GM12878 (cell line): Measurements from ENCODE around the gene WDFY4. TPM values are rescaled to one million over a fixed set of nuclear protein-coding genes. Genes with fewer than 3 reads are reported as not detected.

Source experiments
- ATAC-seq: fragments of 200-7000 bp; cut with Tn5 transposase; 3 replicates; pipeline ENCODE4 v1.9.1; 2020; ENCODE audit warnings: mild to moderate bottlenecking, moderate library complexity
- BruUV-seq: library from RNA; stranded (reverse); fragments of 400-500 nt; replicated peaks from 2 replicates; lab custom pipeline; 2021; lab: Mats Ljungman, UMichigan
- CTCF ChIA-PET: fragments of 300-600 bp; sonication (Branson Sonifier 250); formaldehyde crosslinking; extraction: SDS; loops from one replicate; lab custom pipeline; 2021; ENCODE audit warnings: inconsistent platforms; lab: Yijun Ruan, JAX
- POLR2A ChIA-PET: fragments of 350-600 bp; formaldehyde crosslinking; extraction: SDS; loops from one replicate; lab custom pipeline; 2021; ENCODE audit warnings: inconsistent platforms; lab: Charles Lee
- RAD21 ChIA-PET: fragments of 300-600 bp; sonication (Branson Sonifier 250); formaldehyde crosslinking; loops from one replicate; lab custom pipeline; 2023; ENCODE audit warnings: antibody characterized with exemption; ENCODE audit not compliant: unreplicated experiment; lab: Charles Lee
- SMC1A ChIA-PET: fragments of 300-600 bp; sonication (Branson Sonifier 250); formaldehyde crosslinking; loops from one replicate; lab custom pipeline; 2023; ENCODE audit not compliant: unreplicated experiment, uncharacterized antibody; lab: Charles Lee
- DNase-seq: peaks from one replicate; pipeline ENCODE4 v3.0.0-alpha.2; 2011; ENCODE audit warnings: low read depth, low spot score
- FAIRE-seq: peaks from 3 replicates; lab custom pipeline; 2011; peaks lifted over from hg19 to GRCh38; lab: Jason Lieb, UNC
- H2AFZ ChIP-seq: 2 replicates; pipeline ENCODE4 v1.6.0; 2011; ENCODE audit warnings: low read depth, low read length, control low read depth; ENCODE audit not compliant: control insufficient read depth
- H3K27ac ChIP-seq: 2 replicates; pipeline ENCODE4 v1.5.1; 2011; ENCODE audit warnings: control low read depth; ENCODE audit not compliant: control insufficient read depth, insufficient read depth
- H3K27me3 ChIP-seq, 2 experiments: replicated peaks in 1 of 2; 2 replicates each; pipeline versions ENCODE4 v1.6.0 to v1.6.1; 2011; ENCODE audit warnings: low read length in 1 of 2; ENCODE audit not compliant: control insufficient read depth in 2 of 2, insufficient read depth in 2 of 2
- H3K36me3 ChIP-seq, 2 experiments: 2 replicates each; pipeline ENCODE4 v1.5.1; 2011; ENCODE audit warnings: low read length in 1 of 2; ENCODE audit not compliant: control insufficient read depth in 2 of 2, insufficient read depth in 2 of 2
- H3K4me1 ChIP-seq: 2 replicates; pipeline ENCODE4 v1.6.1; 2011; ENCODE audit warnings: mild to moderate bottlenecking, low read length, moderate library complexity, mixed read lengths; ENCODE audit not compliant: control insufficient read depth, insufficient read depth
- H3K4me2 ChIP-seq: 2 replicates; pipeline ENCODE4 v1.6.0; 2011; ENCODE audit warnings: control low read depth; ENCODE audit not compliant: control insufficient read depth, insufficient read depth
- H3K4me3 ChIP-seq: fragments of 200-600 bp; sonication (generic); 2 replicates; pipeline ENCODE4 v1.5.1; 2016
- H3K79me2 ChIP-seq: 2 replicates; pipeline ENCODE4 v1.6.0; 2011; ENCODE audit warnings: low read length; ENCODE audit not compliant: control insufficient read depth, insufficient read depth
- H3K9ac ChIP-seq: 2 replicates; pipeline ENCODE4 v1.8.0; 2011; ENCODE audit warnings: low read length, control low read depth, mixed read lengths; ENCODE audit not compliant: control insufficient read depth, insufficient read depth
- H3K9me3 ChIP-seq: replicated peaks from 3 replicates; pipeline ENCODE4 v1.5.1; 2011; ENCODE audit warnings: mild to moderate bottlenecking, low read length; ENCODE audit not compliant: control insufficient read depth, insufficient read depth
- H4K20me1 ChIP-seq: 2 replicates; pipeline ENCODE4 v1.6.0; 2011; ENCODE audit not compliant: control insufficient read depth, insufficient read depth
- CBX3 ChIP-seq: fragments of 200-600 bp; sonication (generic); IDR thresholded peaks from 2 replicates; pipeline ENCODE4 v1.6.1; 2016; ENCODE audit warnings: low read depth, borderline replicate concordance
- CBX5 ChIP-seq: sonication (generic); IDR thresholded peaks from 2 replicates; pipeline ENCODE4 v1.6.1; 2016; ENCODE audit warnings: low read depth, moderate library complexity, mild to moderate bottlenecking, inconsistent platforms
- CHD2 ChIP-seq: IDR thresholded peaks from 2 replicates; pipeline ENCODE4 v1.6.1; 2011; ENCODE audit warnings: low read depth, low read length, improper control_type of control experiment, borderline replicate concordance
- CREB1 ChIP-seq: IDR thresholded peaks from 2 replicates; pipeline ENCODE4 v1.6.1; 2012; ENCODE audit warnings: low read depth, mild to moderate bottlenecking, inconsistent platforms
- EP300 ChIP-seq, 2 experiments: fragments of 150-350 bp in 1 of 2; IDR thresholded peaks; 2 replicates each; pipeline ENCODE4 v1.6.1; 2011 to 2012; ENCODE audit warnings: low read depth in 2 of 2, low read length in 2 of 2, borderline replicate concordance in 1 of 2, improper control_type of control experiment in 1 of 2, inconsistent platforms in 1 of 2; ENCODE audit not compliant: control insufficient read depth in 1 of 2
- FOXM1 ChIP-seq: IDR thresholded peaks from 2 replicates; pipeline ENCODE4 v1.6.1; 2012; ENCODE audit warnings: low read depth, mild to moderate bottlenecking, inconsistent platforms, low read length, moderate library complexity
- HCFC1 ChIP-seq: fragments of 150-350 bp; IDR thresholded peaks from 2 replicates; pipeline ENCODE4 v1.6.1; 2014; ENCODE audit warnings: low read length
- HDAC6 ChIP-seq: fragments of 200-600 bp; sonication (generic); IDR thresholded peaks from one replicate; pipeline ENCODE4 v1.8.0; 2017; ENCODE audit warnings: antibody characterized with exemption; ENCODE audit not compliant: unreplicated experiment
- MAX ChIP-seq: IDR thresholded peaks from 2 replicates; pipeline ENCODE4 v1.6.1; 2012; ENCODE audit warnings: low read depth, low read length, improper control_type of control experiment
- NR2C2 ChIP-seq: IDR thresholded peaks from 2 replicates; pipeline ENCODE4 v1.6.1; 2011; ENCODE audit warnings: borderline replicate concordance, low read depth; ENCODE audit not compliant: control insufficient read depth, insufficient read length
- NR2F1 ChIP-seq: fragments of 450-650 bp; conservative IDR thresholded peaks from 2 replicates; pipeline ENCODE4 v1.6.1; 2017; ENCODE audit warnings: mild to moderate bottlenecking
- PAX8 ChIP-seq: fragments of 450-650 bp; IDR thresholded peaks from 2 replicates; pipeline ENCODE4 v1.6.1; 2017; ENCODE audit warnings: mild to moderate bottlenecking, moderate library complexity
- POLR2AphosphoS5 ChIP-seq: IDR thresholded peaks from 2 replicates; pipeline ENCODE4 v1.6.1; 2011; ENCODE audit warnings: mild to moderate bottlenecking, low read length, inconsistent platforms
- POU2F2 ChIP-seq: IDR thresholded peaks from 3 replicates; pipeline ENCODE4 v1.6.1; 2011; ENCODE audit warnings: low read depth, mild to moderate bottlenecking, low read length, borderline replicate concordance
- SUZ12 ChIP-seq: fragments of 200-600 bp; sonication (generic); IDR thresholded peaks from one replicate; pipeline ENCODE4 v1.6.1; 2018; ENCODE audit warnings: antibody characterized with exemption, mild to moderate bottlenecking; ENCODE audit not compliant: unreplicated experiment
- TBL1XR1 ChIP-seq: IDR thresholded peaks from 2 replicates; pipeline ENCODE4 v1.6.1; 2012; ENCODE audit warnings: low read depth, low read length, improper control_type of control experiment
- ZBTB40 ChIP-seq: fragments of 450-650 bp; IDR thresholded peaks from 2 replicates; pipeline ENCODE4 v1.6.1; 2016; ENCODE audit warnings: mild to moderate bottlenecking, moderate library complexity, borderline replicate concordance
- WGBS: methylation state at CpG from one replicate; pipeline ENCODE4 v1.1.6; 2016; ENCODE audit warnings: low lambda C conversion rate; ENCODE audit not compliant: insufficient replicate concordance, insufficient coverage; ENCODE audit errors: missing lambda C conversion rate; 5-methylcytosine and 5-hydroxymethylcytosine counted together
- in situ Hi-C: fragments of 300-500 bp; cut with MboI; formaldehyde crosslinking; loops from 9 replicates; pipeline ENCODE4 v1.14.3; 2018; ENCODE audit warnings: mixed read lengths
- intact Hi-C: fragments of 100-400 bp; cut with micrococcal nuclease; formaldehyde crosslinking; loops from one replicate; pipeline ENCODE4 v1.14.2; 2022; ENCODE audit not compliant: unreplicated experiment
- polyA plus RNA-seq, 11 experiments: library from polyadenylated mRNA; depleted of rRNA in 4 of 11; unstranded in 6 of 11; stranded (reverse) in 5 of 11; fragments of >200 nt; fragmentation: Nextera tagmentation in 4 of 11; fragmentation: Illumina TruSeq in 1 of 11; extraction: Ambion mirVana in 4 of 11; extraction: Trizol in 1 of 11; gene quantifications; 1 replicate in 1 of 11; 2 replicates in 10 of 11; pipeline versions ENCODE4 v1.2.1 to v1.2.3, GENCODE V29; 2011 to 2016; ENCODE audit warnings: inconsistent platforms in 2 of 11, missing spikeins in 2 of 11, low read depth in 1 of 11
- total RNA-seq, 4 experiments: library from RNA; depleted of rRNA in 3 of 4; stranded (reverse); fragments of >200 nt in 3 of 4; fragmentation: Illumina TruSeq in 1 of 4; extraction: Trizol in 1 of 4; gene quantifications; 2 replicates each; pipeline versions ENCODE4 v1.2.1 to v1.2.3, GENCODE V29; 2013 to 2021

The WDFY4 gene
- total and polyA plus RNA-seq, 10 of the 15 experiments (the other 5 are each of a cell fraction or from before 2014, with no cell fraction given), result 13.5 to 132 (median 47.3) TPM

- TF ChIP-seq CHD2, result no peak
- TF ChIP-seq PAX8, result no peak
Observed at GRCh38 chr10:49008091-49008490, 323.4 kb downstream of the WDFY4 start (continued).

GRCh38 chr10:49008505-49009198 lies 324.0 kb downstream of the WDFY4 start:
- SMC1A ChIA-PET, result interaction anchor here (0.7 to 1.1 kb wide), 3 partner anchors 21 to 428 kb away, joined by 3 to 4 read pairs (median 3); no protein-coding TSS in a partner anchor

More at GRCh38 chr10:49008505-49009198, 324.0 kb downstream of the WDFY4 start:
- no TSS peak for BruUV-seq
- intact Hi-C loops (no loop called here), in situ Hi-C loops (no loop called here)
- no peak for DNase-seq
- H4K20me1 ChIP-seq, result no peaks in the 10 kb centered on the region
- H3K4me3 ChIP-seq, result no peak overlapping the region
- H3K27ac ChIP-seq, result no peak overlapping the region
- FAIRE-seq, result no peak
- POLR2A ChIA-PET, result no interaction called here
- no peaks in the 10 kb centered on the region for H3K27me3 ChIP-seq
- H3K36me3 ChIP-seq, result no peaks in the 10 kb centered on the region
- no peaks in the 10 kb centered on the region for H3K4me1 ChIP-seq
- CTCF ChIA-PET, result interaction anchor here (2.0 kb wide), 1 partner anchor 351 kb away, joined by 7 read pairs; no protein-coding TSS in a partner anchor
- H3K4me2 ChIP-seq, result no peak overlapping the region
- RAD21 ChIA-PET, result interaction anchor here (0.6 kb wide), 1 partner anchor 1317 kb away, joined by 3 read pairs; no protein-coding TSS in a partner anchor
- no peak overlapping the region for H2AFZ ChIP-seq
- no peak overlapping the region for H3K9ac ChIP-seq
- TF ChIP-seq ZBTB40, result no peak
- no peak for TF ChIP-seq CBX3
- TF ChIP-seq CREB1, result no peak
- TF ChIP-seq TBL1XR1, result no peak
- no peak for TF ChIP-seq CBX5
- no peak for TF ChIP-seq FOXM1
- no peak for TF ChIP-seq POLR2AphosphoS5
- no peak for TF ChIP-seq NR2C2
- no peak for TF ChIP-seq EP300 (IDR thresholded peaks at IDR 0.05; ENCODE audit: borderline replicate concordance in 1 of 2, control insufficient read depth in 1 of 2, low read depth in 2 of 2, low read length in 2 of 2)
- TF ChIP-seq HDAC6, result no peak
- no peak for TF ChIP-seq HCFC1
- TF ChIP-seq MAX, result no peak
- no peak for TF ChIP-seq POU2F2
- no peak for TF ChIP-seq NR2F1
- no peak for TF ChIP-seq SUZ12
- H3K79me2 ChIP-seq, result no peaks in the 10 kb centered on the region
- 52% methylated on average over 13 of the region's 13 CpGs for WGBS
- no peaks in the 10 kb centered on the region for H3K9me3 ChIP-seq
- no peak for ATAC-seq
